Measurements from ENCODE around the gene PTN. TPM values are rescaled to one million over a fixed set of nuclear protein-coding genes. Genes with fewer than 3 reads are reported as not detected.

PTN gene
- total RNA-seq, 1 donor from 2014 or later = 3.6 TPM

DNA sequence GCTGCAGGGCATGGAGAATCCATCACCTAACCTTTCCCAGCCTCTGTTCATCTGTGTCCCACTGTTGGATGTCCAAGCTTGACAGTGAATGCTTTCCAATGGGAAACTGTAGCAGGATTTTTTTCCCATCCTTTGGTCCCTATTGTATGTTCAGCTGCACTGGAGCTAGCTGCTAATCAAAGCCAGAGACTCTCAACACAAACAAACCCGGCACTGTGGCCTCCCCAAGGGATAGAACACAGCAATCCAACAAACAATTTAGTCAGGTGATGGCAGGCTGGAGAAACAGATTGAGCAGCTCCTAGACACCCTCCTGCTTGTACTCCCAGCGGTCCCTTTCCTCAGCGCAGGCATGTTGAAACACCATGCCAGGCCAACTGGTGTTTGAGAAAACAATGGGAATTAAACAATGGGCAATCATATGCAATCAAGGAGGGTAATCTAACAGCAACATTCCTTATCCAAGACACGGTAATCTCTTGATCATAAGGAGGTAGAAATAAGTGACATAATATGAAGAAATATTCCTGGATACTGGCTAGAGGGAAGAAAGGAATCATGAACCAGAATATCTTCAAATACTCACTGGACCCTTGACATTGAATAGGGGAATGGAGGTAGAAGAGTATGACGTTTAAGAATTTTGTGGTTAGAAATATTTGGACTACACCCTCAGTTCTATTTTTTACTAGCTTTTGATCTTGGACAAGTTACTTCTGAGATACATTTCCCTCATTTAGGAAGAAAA, 15.0 kb downstream of the PTN start:
- H3K9me3 Mint-ChIP-seq (ENCODE audit: low read depth) = no peaks in the 10 kb centered on the region
- no peaks in the 10 kb centered on the region for H3K36me3 Mint-ChIP-seq (ENCODE audit: low read depth)
- no peak overlapping the region for H3K27ac Mint-ChIP-seq (ENCODE audit: unreplicated experiment)
- TF ChIP-seq, protein P1, sequence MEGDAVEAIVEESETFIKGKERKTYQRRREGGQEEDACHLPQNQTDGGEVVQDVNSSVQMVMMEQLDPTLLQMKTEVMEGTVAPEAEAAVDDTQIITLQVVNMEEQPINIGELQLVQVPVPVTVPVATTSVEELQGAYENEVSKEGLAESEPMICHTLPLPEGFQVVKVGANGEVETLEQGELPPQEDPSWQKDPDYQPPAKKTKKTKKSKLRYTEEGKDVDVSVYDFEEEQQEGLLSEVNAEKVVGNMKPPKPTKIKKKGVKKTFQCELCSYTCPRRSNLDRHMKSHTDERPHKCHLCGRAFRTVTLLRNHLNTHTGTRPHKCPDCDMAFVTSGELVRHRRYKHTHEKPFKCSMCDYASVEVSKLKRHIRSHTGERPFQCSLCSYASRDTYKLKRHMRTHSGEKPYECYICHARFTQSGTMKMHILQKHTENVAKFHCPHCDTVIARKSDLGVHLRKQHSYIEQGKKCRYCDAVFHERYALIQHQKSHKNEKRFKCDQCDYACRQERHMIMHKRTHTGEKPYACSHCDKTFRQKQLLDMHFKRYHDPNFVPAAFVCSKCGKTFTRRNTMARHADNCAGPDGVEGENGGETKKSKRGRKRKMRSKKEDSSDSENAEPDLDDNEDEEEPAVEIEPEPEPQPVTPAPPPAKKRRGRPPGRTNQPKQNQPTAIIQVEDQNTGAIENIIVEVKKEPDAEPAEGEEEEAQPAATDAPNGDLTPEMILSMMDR (IDR thresholded peaks at IDR 0.05) = no peak
- H3K4me3 Mint-ChIP-seq (ENCODE audit: unreplicated experiment) = no peak overlapping the region
- DNase-seq (ENCODE audit: low spot score) = no peak
- H3K4me1 Mint-ChIP-seq (ENCODE audit: low read depth) = peaks cover 27% of the 10 kb centered on the region
- no peaks in the 10 kb centered on the region for H3K27me3 Mint-ChIP-seq (ENCODE audit: low read depth)

DNA sequence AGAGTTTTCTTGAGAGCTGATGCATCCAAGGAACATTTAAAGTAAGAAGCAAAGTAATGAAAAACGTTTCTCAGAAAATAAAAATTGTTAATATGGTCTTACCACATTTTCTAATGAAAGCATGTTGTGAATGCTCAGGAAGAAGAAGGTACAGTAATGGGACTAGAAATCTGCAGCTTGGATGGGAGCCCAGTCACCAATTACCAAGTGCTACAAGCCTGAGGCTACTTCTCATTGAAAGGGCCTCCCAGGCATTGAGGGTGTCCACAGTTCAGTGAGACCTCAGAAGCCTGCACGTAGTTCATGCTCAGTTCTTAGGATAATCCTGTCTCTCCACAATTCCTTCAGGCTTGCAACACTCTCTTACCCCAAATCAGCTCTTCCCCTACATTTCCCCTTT, 17.6 kb downstream of the PTN start:
- Mint-ChIP-seq H3K27ac (ENCODE audit: unreplicated experiment) (no peak overlapping the region), H3K4me1 (ENCODE audit: low read depth) (peaks cover 27% of the 10 kb centered on the region), H3K9me3 (ENCODE audit: low read depth) (peaks cover 6% of the 10 kb centered on the region), H3K4me3 (ENCODE audit: unreplicated experiment) (no peak overlapping the region), H3K36me3 (ENCODE audit: low read depth) (no peaks in the 10 kb centered on the region), H3K27me3 (ENCODE audit: low read depth) (no peaks in the 10 kb centered on the region)
- TF ChIP-seq, protein P1 (IDR thresholded peaks at IDR 0.05) = no peak
- DNase-seq (ENCODE audit: low spot score) = no peak

DNA sequence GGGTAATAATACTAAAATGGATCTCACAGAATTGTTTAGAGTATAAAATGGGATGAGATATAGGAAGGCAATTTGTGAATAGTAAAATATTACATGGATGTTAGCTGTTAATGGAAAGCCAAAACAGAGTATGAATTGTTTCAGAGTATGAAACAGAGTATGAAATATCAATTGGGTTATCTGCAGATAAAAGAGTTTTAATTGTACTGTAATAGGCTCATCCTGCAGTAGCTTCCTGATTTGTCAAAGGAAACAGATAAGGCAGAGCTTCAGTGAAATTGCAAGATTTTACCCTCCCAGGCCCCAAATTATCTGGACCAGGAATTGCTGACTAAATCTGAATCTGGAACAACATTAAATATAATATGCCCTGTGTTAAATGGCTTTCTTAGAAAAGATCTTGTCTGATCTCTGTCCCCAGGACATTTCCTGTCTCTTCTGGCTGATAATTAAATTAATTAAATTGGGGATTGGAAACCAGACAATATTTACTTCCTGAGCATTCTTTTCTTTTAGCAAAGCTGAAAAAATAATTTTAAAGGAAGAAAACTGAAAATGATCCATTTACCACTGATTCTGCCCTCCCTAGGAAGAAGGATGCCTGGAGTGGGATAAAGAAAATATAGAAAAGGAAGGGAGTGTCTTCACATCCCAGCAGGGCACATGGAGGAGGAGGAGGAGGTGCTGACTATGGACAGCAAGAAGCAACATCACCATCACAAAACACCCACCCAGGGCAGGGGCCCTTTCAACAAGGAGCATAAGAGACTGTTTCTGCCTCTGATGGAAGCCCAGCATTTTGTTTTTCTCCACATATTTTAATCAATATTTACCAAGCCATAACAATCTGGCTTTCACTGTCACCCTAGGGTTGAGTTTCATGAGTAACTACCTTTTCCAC, 18.5 kb downstream of the PTN start:
- no peaks in the 10 kb centered on the region for H3K27me3 Mint-ChIP-seq (ENCODE audit: low read depth)
- no peak for DNase-seq (ENCODE audit: low spot score)
- H3K4me3 Mint-ChIP-seq (ENCODE audit: unreplicated experiment) = no peak overlapping the region
- peaks cover 6% of the 10 kb centered on the region for H3K9me3 Mint-ChIP-seq (ENCODE audit: low read depth)
- H3K36me3 Mint-ChIP-seq (ENCODE audit: low read depth) = no peaks in the 10 kb centered on the region
- H3K27ac Mint-ChIP-seq (ENCODE audit: unreplicated experiment) = no peak overlapping the region
- H3K4me1 Mint-ChIP-seq (ENCODE audit: low read depth) = peaks cover 27% of the 10 kb centered on the region
- TF ChIP-seq, protein P1 (IDR thresholded peaks at IDR 0.05) = no peak

- H3K36me3 Mint-ChIP-seq (ENCODE audit: low read depth) = no peaks in the 10 kb centered on the region
- TF ChIP-seq, protein P1 (IDR thresholded peaks at IDR 0.05) = no peak
- no peaks in the 10 kb centered on the region for H3K9me3 Mint-ChIP-seq (ENCODE audit: low read depth)
- no peaks in the 10 kb centered on the region for H3K4me1 Mint-ChIP-seq (ENCODE audit: low read depth)
- H3K27ac Mint-ChIP-seq (ENCODE audit: unreplicated experiment) = no peak overlapping the region
- no peaks in the 10 kb centered on the region for H3K27me3 Mint-ChIP-seq (ENCODE audit: low read depth)
- no peak overlapping the region for H3K4me3 Mint-ChIP-seq (ENCODE audit: unreplicated experiment)
- no peak for DNase-seq (ENCODE audit: low spot score)
Measured at GRCh38 chr7:137316648-137317353, 26.7 kb downstream of the PTN start.

- H3K36me3 Mint-ChIP-seq (ENCODE audit: low read depth) = peaks cover 1% of the 10 kb centered on the region
- H3K9me3 Mint-ChIP-seq (ENCODE audit: low read depth) = peaks cover 5% of the 10 kb centered on the region
- H3K4me3 Mint-ChIP-seq (ENCODE audit: unreplicated experiment) = no peak overlapping the region
- no peak overlapping the region for H3K27ac Mint-ChIP-seq (ENCODE audit: unreplicated experiment)
- peaks cover 10% of the 10 kb centered on the region for H3K4me1 Mint-ChIP-seq (ENCODE audit: low read depth)
- H3K27me3 Mint-ChIP-seq (ENCODE audit: low read depth) = no peaks in the 10 kb centered on the region
- DNase-seq (ENCODE audit: low spot score) = no peak
- TF ChIP-seq, protein P1 (IDR thresholded peaks at IDR 0.05) = no peak
Measured at GRCh38 chr7:137313201-137313600, 30.3 kb downstream of the PTN start.

All from chondrocyte (in vitro differentiated cells).